Astrocyte (in vitro differentiated cells and primary cell): ENCODE data around the gene TAPBP. TPM values are rescaled to one million over a fixed set of nuclear protein-coding genes. Genes with fewer than 3 reads are reported as not detected.

Experiments
- DNase-seq: peaks from one replicate; pipeline ENCODE4 v3.0.0-alpha.2; 2010; ENCODE audit warnings: low read depth
- FAIRE-seq: peaks from 2 replicates; lab custom pipeline; 2011; peaks lifted over from hg19 to GRCh38; lab: Jason Lieb, UNC
- H2AFZ ChIP-seq: 2 replicates; pipeline ENCODE4 v1.6.0; 2012; ENCODE audit warnings: low read depth, low read length, inconsistent platforms
- H3K27ac ChIP-seq: 2 replicates; pipeline ENCODE4 v1.5.1; 2011; ENCODE audit warnings: low read depth, low read length, inconsistent platforms
- H3K27me3 ChIP-seq: 2 replicates; pipeline ENCODE4 v1.6.0; 2011; ENCODE audit warnings: low read length, inconsistent platforms; ENCODE audit not compliant: insufficient read depth
- H3K36me3 ChIP-seq: 2 replicates; pipeline ENCODE4 v1.5.1; 2011; ENCODE audit warnings: low read length, inconsistent platforms; ENCODE audit not compliant: insufficient read depth
- H3K4me1 ChIP-seq: 2 replicates; pipeline ENCODE4 v1.5.1; 2011; ENCODE audit warnings: low read length, inconsistent platforms; ENCODE audit not compliant: insufficient read depth
- H3K4me2 ChIP-seq: 2 replicates; pipeline ENCODE4 v1.6.0; 2012; ENCODE audit warnings: low read length, inconsistent platforms
- H3K4me3 ChIP-seq: 2 replicates; pipeline ENCODE4 v1.5.1; 2011; ENCODE audit warnings: low read depth, mild to moderate bottlenecking, low read length, inconsistent platforms; ENCODE audit not compliant: insufficient read depth
- H3K79me2 ChIP-seq: 2 replicates; pipeline ENCODE4 v1.6.0; 2012; ENCODE audit warnings: mild to moderate bottlenecking, low read length, inconsistent platforms; ENCODE audit not compliant: insufficient read depth
- H3K9ac ChIP-seq: 2 replicates; pipeline ENCODE4 v1.6.0; 2012; ENCODE audit warnings: mild to moderate bottlenecking, low read length, inconsistent platforms
- H3K9me3 ChIP-seq: 2 replicates; pipeline ENCODE4 v1.5.1; 2012; ENCODE audit warnings: low read depth, mild to moderate bottlenecking, low read length, inconsistent platforms; ENCODE audit not compliant: insufficient read depth
- H4K20me1 ChIP-seq: 2 replicates; pipeline ENCODE4 v1.6.0; 2012; ENCODE audit warnings: low read length, inconsistent platforms; ENCODE audit not compliant: insufficient read depth
- H3K27ac Mint-ChIP-seq: one replicate; pipeline ENCODE4 v1.8.0; 2021; ENCODE audit warnings: mild to moderate bottlenecking, mixed read lengths; ENCODE audit not compliant: unreplicated experiment
- H3K27me3 Mint-ChIP-seq: one replicate; pipeline ENCODE4 v1.8.0; 2021; ENCODE audit warnings: low read depth, mixed read lengths; ENCODE audit not compliant: unreplicated experiment
- H3K36me3 Mint-ChIP-seq: one replicate; pipeline ENCODE4 v1.8.0; 2021; ENCODE audit warnings: low read depth, mixed read lengths; ENCODE audit not compliant: unreplicated experiment
- H3K4me1 Mint-ChIP-seq: one replicate; pipeline ENCODE4 v1.8.0; 2021; ENCODE audit warnings: low read depth, mixed read lengths; ENCODE audit not compliant: unreplicated experiment
- H3K4me3 Mint-ChIP-seq: one replicate; pipeline ENCODE4 v1.8.0; 2021; ENCODE audit warnings: mild to moderate bottlenecking, moderate library complexity, mixed read lengths; ENCODE audit not compliant: unreplicated experiment
- H3K9me3 Mint-ChIP-seq: one replicate; pipeline ENCODE4 v1.8.0; 2021; ENCODE audit warnings: mild to moderate bottlenecking, mixed read lengths; ENCODE audit not compliant: unreplicated experiment
- EZH2 ChIP-seq: IDR thresholded peaks from 2 replicates; pipeline ENCODE4 v1.6.1; 2012; ENCODE audit warnings: mild to moderate bottlenecking, low read length, inconsistent platforms; ENCODE audit not compliant: insufficient read depth
- total RNA-seq: library from RNA; stranded (reverse); gene quantifications from 2 replicates; pipeline ENCODE4 v1.2.1, GENCODE V29; 2021
- TF ChIP-seq, protein P1 (sequence below): IDR thresholded peaks from 2 replicates; pipeline ENCODE4 v1.5.1; 2011; ENCODE audit warnings: low read depth, mild to moderate bottlenecking, inconsistent platforms, low read length, moderate library complexity; ENCODE audit not compliant: insufficient read depth

Gene TAPBP
- total RNA-seq, 1 donor from 2014 or later = 128 TPM

DNA sequence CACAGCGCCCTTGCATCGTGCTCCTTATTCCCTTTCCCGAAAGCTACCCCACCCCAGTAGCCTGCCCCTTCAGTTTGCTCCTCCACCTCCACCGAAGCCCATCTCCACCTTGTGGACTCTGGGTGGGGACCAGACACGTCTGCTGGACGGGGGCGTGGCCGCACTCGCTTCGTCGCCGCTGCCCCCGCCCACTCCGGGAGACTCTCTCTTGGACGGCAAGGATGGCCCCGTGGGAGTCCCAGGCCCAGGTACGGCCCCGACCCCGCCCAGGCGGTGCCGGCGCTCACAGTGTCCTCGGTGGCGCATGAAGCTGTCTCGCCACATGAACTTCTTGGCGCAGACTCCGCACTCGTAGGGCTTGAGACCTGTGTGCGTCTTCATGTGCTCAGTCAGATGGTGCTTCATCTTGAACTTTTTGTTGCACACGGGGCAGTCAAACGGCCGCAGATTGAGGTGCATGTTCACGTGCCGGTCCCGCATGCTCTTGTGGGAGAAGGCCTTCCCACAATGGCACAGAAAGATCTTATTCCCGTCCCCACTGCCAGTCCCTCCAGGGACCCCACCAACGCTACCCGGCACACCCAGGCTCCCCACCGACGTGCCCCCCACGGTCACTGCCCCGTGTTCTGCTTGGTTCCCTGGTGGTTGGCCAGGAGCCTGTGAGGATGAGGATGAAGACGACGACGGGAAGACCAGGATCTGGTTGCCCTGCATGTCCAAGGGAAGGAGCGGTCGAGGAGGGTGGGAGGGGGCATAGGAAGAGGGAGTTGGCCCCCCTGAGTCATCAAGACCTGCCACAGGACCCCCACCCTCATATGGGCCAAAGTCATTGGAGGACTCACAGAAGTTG lies 1.3 kb upstream of the TAPBP start:
- no peaks in the 10 kb centered on the region for H3K27me3 Mint-ChIP-seq
- FAIRE-seq (no peak), DNase-seq (no peak)
- H3K27ac ChIP-seq = peak overlapping the region; percentile 82
- peak overlapping the region; percentile 98 for H3K27ac Mint-ChIP-seq
- peaks cover 27% of the 10 kb centered on the region for H4K20me1 ChIP-seq
- H3K9me3 ChIP-seq = no peaks in the 10 kb centered on the region
- peak overlapping the region; percentile 89 for H3K9ac ChIP-seq
- peaks cover 21% of the 10 kb centered on the region for H3K4me1 Mint-ChIP-seq
- TF ChIP-seq, protein P1, sequence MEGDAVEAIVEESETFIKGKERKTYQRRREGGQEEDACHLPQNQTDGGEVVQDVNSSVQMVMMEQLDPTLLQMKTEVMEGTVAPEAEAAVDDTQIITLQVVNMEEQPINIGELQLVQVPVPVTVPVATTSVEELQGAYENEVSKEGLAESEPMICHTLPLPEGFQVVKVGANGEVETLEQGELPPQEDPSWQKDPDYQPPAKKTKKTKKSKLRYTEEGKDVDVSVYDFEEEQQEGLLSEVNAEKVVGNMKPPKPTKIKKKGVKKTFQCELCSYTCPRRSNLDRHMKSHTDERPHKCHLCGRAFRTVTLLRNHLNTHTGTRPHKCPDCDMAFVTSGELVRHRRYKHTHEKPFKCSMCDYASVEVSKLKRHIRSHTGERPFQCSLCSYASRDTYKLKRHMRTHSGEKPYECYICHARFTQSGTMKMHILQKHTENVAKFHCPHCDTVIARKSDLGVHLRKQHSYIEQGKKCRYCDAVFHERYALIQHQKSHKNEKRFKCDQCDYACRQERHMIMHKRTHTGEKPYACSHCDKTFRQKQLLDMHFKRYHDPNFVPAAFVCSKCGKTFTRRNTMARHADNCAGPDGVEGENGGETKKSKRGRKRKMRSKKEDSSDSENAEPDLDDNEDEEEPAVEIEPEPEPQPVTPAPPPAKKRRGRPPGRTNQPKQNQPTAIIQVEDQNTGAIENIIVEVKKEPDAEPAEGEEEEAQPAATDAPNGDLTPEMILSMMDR = no peak
- TF ChIP-seq EZH2 = no peak
- H2AFZ ChIP-seq = peak overlapping the region; percentile 62
- H3K4me3 ChIP-seq = peak overlapping the region; percentile 84
- H3K9me3 Mint-ChIP-seq = no peaks in the 10 kb centered on the region
- peak overlapping the region; percentile 98 for H3K4me3 Mint-ChIP-seq
- no peaks in the 10 kb centered on the region for H3K27me3 ChIP-seq
- H3K36me3 ChIP-seq = peaks cover 19% of the 10 kb centered on the region
- peaks cover 67% of the 10 kb centered on the region for H3K79me2 ChIP-seq
- peaks cover 10% of the 10 kb centered on the region for H3K36me3 Mint-ChIP-seq
- peaks cover 48% of the 10 kb centered on the region for H3K4me1 ChIP-seq
- peak overlapping the region; percentile 100 for H3K4me2 ChIP-seq

DNA sequence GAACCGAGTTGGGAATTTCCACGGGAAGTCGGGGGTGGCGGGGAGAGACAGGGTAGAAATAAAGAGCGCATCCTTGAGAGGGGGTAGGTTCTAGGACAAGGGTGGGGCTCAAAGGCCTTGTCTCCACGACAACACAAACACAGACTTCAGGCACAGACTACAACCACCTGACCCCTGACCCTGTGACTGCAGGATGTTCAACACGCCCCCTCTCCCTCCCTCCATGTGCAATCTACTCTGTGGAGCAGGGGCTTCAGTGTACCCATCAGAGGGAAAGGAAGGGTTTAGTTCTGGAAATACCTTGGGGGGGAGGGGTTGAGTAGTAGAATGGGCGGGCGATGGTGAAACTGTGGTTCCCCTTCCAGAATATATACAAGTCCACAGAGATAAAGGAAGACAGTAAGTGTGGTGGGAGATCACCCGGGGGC lies 651 bp upstream of the TAPBP start:
- FAIRE-seq (no peak), DNase-seq (peak; percentile 60)
- Histone ChIP-seq H3K9me3 (no peaks in the 10 kb centered on the region), H3K4me3 (peak overlapping the region; percentile 84), H3K36me3 (peaks cover 12% of the 10 kb centered on the region), H3K27ac (peak overlapping the region; percentile 82), H3K27me3 (no peaks in the 10 kb centered on the region), H3K9ac (peak overlapping the region; percentile 89), H3K79me2 (peaks cover 61% of the 10 kb centered on the region), H2AFZ (peak overlapping the region; percentile 62), H3K4me1 (peaks cover 42% of the 10 kb centered on the region), H4K20me1 (peaks cover 21% of the 10 kb centered on the region), H3K4me2 (peak overlapping the region; percentile 100)
- Mint-ChIP-seq H3K9me3 (no peaks in the 10 kb centered on the region), H3K27ac (peak overlapping the region; percentile 98), H3K27me3 (no peaks in the 10 kb centered on the region), H3K4me3 (peak overlapping the region; percentile 98), H3K4me1 (peaks cover 18% of the 10 kb centered on the region), H3K36me3 (peaks cover 6% of the 10 kb centered on the region)
- TF ChIP-seq, protein P1 = no peak
- TF ChIP-seq EZH2 = no peak
